WTC11 (cell line): ENCODE data around the gene FOXD1.

Source experiments
- ATF1 ChIP-seq: sonication (generic); formaldehyde crosslinking; IDR thresholded peaks from 2 replicates; pipeline ENCODE4 v1.8.1; 2023; ENCODE audit warnings: mild to moderate bottlenecking, moderate library complexity, missing genetic modification reagents
- ATF2 ChIP-seq: sonication (generic); formaldehyde crosslinking; IDR thresholded peaks from 2 replicates; pipeline ENCODE4 v1.8.1; 2022; ENCODE audit warnings: low read depth, missing genetic modification reagents, borderline replicate concordance
- CBFB ChIP-seq: sonication (generic); formaldehyde crosslinking; IDR thresholded peaks from 2 replicates; pipeline ENCODE4 v1.8.1; 2022; ENCODE audit warnings: mild to moderate bottlenecking, low read depth, missing genetic modification reagents
- MAX ChIP-seq: sonication (generic); formaldehyde crosslinking; IDR thresholded peaks from 2 replicates; pipeline ENCODE4 v1.8.0; 2022; ENCODE audit warnings: mild to moderate bottlenecking, missing genetic modification reagents
- SMAD3 ChIP-seq: sonication (generic); formaldehyde crosslinking; IDR thresholded peaks from 2 replicates; pipeline ENCODE4 v1.8.0; 2022; ENCODE audit warnings: missing genetic modification reagents, mild to moderate bottlenecking, borderline replicate concordance
- TF ChIP-seq, protein P1 (sequence below): fragments of 200-600 bp; IDR thresholded peaks from 2 replicates; pipeline ENCODE4 v1.8.0; 2022; ENCODE audit warnings: antibody characterized with exemption

DNA sequence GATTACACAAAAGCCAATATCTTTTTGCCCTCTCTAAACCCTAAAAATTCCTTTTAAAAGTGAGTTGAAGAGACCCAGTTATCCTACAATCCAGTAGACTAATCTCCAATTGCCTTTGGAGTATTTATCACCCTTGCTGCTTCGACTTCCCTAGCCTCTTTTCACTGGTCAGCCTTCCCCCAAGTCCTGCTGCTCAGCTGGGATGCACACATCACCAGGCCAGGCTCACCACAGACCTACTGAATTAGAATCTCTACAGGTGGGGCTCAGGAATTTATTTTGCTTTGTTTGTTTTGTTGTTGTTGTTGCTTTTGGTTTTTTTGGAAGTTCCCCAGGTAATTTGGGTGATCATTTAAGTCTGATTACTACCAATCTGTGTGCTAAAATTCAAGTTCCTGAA is 11.6 kb upstream of the FOXD1 start:
- TF ChIP-seq, protein P1, sequence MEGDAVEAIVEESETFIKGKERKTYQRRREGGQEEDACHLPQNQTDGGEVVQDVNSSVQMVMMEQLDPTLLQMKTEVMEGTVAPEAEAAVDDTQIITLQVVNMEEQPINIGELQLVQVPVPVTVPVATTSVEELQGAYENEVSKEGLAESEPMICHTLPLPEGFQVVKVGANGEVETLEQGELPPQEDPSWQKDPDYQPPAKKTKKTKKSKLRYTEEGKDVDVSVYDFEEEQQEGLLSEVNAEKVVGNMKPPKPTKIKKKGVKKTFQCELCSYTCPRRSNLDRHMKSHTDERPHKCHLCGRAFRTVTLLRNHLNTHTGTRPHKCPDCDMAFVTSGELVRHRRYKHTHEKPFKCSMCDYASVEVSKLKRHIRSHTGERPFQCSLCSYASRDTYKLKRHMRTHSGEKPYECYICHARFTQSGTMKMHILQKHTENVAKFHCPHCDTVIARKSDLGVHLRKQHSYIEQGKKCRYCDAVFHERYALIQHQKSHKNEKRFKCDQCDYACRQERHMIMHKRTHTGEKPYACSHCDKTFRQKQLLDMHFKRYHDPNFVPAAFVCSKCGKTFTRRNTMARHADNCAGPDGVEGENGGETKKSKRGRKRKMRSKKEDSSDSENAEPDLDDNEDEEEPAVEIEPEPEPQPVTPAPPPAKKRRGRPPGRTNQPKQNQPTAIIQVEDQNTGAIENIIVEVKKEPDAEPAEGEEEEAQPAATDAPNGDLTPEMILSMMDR, result no peak
- TF ChIP-seq MAX (CRISPR knock-in tag) (no peak), ATF1 (no peak), ATF2 (CRISPR knock-in tag) (no peak), CBFB (CRISPR knock-in tag) (no peak), SMAD3 (CRISPR knock-in tag) (no peak)
